SHP77 (cell line): ENCODE data around the gene KIAA1549.
"Not testable (repeated sequence)": the region's sequence is repeated elsewhere in the genome, so short reads cannot be mapped to it uniquely, and the experiment has no call there.

Experiments
- DNase-seq, 2 experiments: peaks; one replicate each; lab custom pipeline; 2025; lab: John Stamatoyannopoulos, UW

The KIAA1549 gene

GRCh38 chr7:138944592-138944991, 36.6 kb downstream of the KIAA1549 start:
- no peak for DNase-seq

GRCh38 chr7:138943061-138943460, 38.1 kb downstream of the KIAA1549 start:
- no peak for DNase-seq

- no peak for DNase-seq
These were observed 39.6 kb downstream of the KIAA1549 start for GRCh38 chr7:138941545-138941944.

GRCh38 chr7:138940602-138941001, 40.6 kb downstream of the KIAA1549 start:
- DNase-seq = not testable (repeated sequence)

- no peak for DNase-seq
These were observed 43.7 kb downstream of the KIAA1549 start for GRCh38 chr7:138937484-138937883.

GRCh38 chr7:138935465-138936011, 45.7 kb downstream of the KIAA1549 start:
- DNase-seq = peak; percentile 40 to 52

- no peak for DNase-seq
These were observed 46.3 kb downstream of the KIAA1549 start for GRCh38 chr7:138934861-138935260.

- no peak for DNase-seq
These were observed 46.8 kb downstream of the KIAA1549 start for GRCh38 chr7:138934367-138934766.

GRCh38 chr7:138932870-138933269, 48.3 kb downstream of the KIAA1549 start:
- no peak for DNase-seq

- no peak for DNase-seq
These were observed 48.8 kb downstream of the KIAA1549 start for GRCh38 chr7:138932427-138932826.

GRCh38 chr7:138929969-138930368, 51.2 kb downstream of the KIAA1549 start:
- no peak for DNase-seq

- no peak for DNase-seq
These were observed 55.0 kb downstream of the KIAA1549 start for GRCh38 chr7:138926241-138926612.

GRCh38 chr7:138924501-138925225, 56.5 kb downstream of the KIAA1549 start:
- no peak for DNase-seq

- DNase-seq = no peak
These were observed 59.9 kb downstream of the KIAA1549 start for GRCh38 chr7:138921277-138921676.

GRCh38 chr7:138919911-138920310, 61.3 kb downstream of the KIAA1549 start:
- DNase-seq = no peak

GRCh38 chr7:138919216-138919615, 62.0 kb downstream of the KIAA1549 start:
- DNase-seq = no peak

- DNase-seq = no peak
These were observed 62.4 kb downstream of the KIAA1549 start for GRCh38 chr7:138918756-138919155.

GRCh38 chr7:138918176-138918575, 63.0 kb downstream of the KIAA1549 start:
- no peak for DNase-seq

GRCh38 chr7:138917771-138918170, 63.4 kb downstream of the KIAA1549 start:
- DNase-seq = no peak

- no peak for DNase-seq
These were observed 64.5 kb downstream of the KIAA1549 start for GRCh38 chr7:138916731-138917130.

- DNase-seq = no peak
These were observed 64.9 kb downstream of the KIAA1549 start for GRCh38 chr7:138916275-138916674.

- DNase-seq = no peak
These were observed 67.4 kb downstream of the KIAA1549 start for GRCh38 chr7:138913783-138914182.

GRCh38 chr7:138911007-138911406, 70.2 kb downstream of the KIAA1549 start:
- no peak for DNase-seq

GRCh38 chr7:138907850-138908249, 73.3 kb downstream of the KIAA1549 start:
- no peak for DNase-seq
